GM19438 (cell line): ENCODE measurements around the gene SMARCA4.
"Not testable (repeated sequence)": the region's sequence is repeated elsewhere in the genome, so short reads cannot be mapped to it uniquely, and the experiment has no call there.

Experiments used
- ATAC-seq: cut with Tn5 transposase; IDR thresholded peaks from one replicate; pipeline ENCODE4 v1.9.1; 2021; ENCODE audit warnings: low read depth; ENCODE audit not compliant: unreplicated experiment

SMARCA4 gene

GRCh38 chr19:10975374-10976130 lies 14.7 kb downstream of the SMARCA4 start:
- ATAC-seq: no peak

GRCh38 chr19:10976131-10976892 lies 15.5 kb downstream of the SMARCA4 start:
- ATAC-seq: no peak

DNA sequence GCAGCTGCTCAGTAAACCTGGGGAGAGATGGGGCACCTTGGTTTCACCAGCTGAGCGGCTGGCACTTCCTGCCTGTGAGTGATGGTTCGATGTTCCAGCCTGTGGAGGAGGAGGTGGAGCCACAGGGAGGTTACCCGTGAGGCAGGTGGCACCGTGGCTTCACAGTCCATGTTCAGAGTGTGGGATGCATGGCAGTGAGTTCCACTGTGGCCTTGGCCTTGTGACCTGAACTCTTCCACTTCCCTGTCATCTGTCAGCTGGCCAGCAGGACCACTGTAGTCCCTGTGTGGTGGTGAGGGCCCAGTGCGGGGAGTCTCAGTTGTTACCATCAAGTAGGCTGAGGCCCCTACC lies 16.9 kb downstream of the SMARCA4 start:
- ATAC-seq: no peak

DNA sequence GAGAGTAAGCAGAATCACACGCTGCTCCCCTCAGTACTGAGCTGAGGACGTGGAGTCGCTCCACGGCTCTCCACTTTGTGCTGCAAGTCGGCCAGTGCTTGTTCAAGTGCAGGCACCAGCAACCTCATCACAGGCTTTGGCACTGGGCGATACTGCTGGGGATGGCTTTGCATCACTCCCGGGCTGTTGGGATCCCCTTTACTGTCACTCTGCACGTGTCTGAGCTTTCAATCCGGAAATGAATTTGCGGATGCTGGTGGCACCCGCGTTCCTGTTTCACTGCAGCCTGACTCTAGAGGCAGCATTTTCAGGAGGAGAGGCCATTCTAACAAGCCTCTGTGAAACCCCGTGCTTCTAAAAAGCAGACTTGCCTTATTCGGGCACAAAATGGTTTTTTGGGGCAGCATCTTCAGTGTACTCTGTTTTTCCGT lies 19.1 kb downstream of the SMARCA4 start:
- no peak for ATAC-seq

GRCh38 chr19:10981252-10981895 lies 20.5 kb downstream of the SMARCA4 start:
- no peak for ATAC-seq

DNA sequence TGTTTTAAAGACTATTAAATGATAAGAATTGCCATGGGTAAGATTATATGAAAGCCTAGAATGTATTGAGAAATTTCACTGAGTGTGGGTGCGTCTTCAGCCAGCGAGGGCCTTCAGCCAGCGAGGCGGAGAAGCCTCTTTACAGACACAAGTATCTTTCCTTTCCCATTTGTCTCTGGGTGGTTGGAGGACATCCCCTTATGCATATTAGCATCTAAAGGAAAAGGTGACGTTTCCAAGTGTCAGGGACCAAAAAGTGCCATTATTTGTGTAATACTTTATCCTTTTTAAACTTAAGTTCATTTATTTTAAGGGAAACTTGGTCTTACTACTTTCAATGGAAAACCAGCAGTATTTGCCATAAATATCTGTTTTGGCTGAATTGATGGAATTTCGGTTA lies 22.2 kb downstream of the SMARCA4 start:
- no peak for ATAC-seq

GRCh38 chr19:10984166-10984735 lies 23.4 kb downstream of the SMARCA4 start:
- ATAC-seq: no peak

- ATAC-seq: no peak
Observed at GRCh38 chr19:10985502-10985901, 24.7 kb downstream of the SMARCA4 start.

GRCh38 chr19:10986301-10987127 lies 25.7 kb downstream of the SMARCA4 start:
- ATAC-seq: no peak

DNA sequence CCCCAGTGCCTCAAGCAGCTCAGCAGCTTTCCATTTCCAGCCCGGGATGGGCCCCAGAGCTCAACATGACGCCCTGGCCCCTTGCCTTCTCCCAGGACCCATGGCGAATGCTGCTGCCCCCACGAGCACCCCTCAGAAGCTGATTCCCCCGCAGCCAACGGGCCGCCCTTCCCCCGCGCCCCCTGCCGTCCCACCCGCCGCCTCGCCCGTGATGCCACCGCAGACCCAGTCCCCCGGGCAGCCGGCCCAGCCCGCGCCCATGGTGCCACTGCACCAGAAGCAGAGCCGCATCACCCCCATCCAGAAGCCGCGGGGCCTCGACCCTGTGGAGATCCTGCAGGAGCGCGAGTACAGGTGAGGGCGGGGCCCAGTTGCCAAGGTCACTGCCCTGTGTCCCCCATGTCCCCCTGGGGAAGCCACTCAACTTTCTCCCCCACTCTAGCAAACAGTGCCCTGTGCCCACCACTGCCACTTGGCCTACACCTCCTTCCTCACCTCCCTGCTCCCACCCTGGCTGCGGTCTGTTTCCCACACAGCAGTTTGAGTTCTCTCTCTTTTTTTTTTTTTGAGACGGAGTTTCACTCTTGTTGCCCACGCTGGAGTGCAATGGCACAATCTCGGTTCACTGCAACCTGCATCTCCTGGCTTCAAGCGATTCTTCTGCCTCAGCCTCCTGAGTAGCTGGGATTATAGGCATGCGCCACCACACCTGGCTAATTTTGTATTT lies 26.9 kb downstream of the SMARCA4 start:
- no peak for ATAC-seq

GRCh38 chr19:10988380-10988779 lies 27.6 kb downstream of the SMARCA4 start:
- no peak for ATAC-seq

DNA sequence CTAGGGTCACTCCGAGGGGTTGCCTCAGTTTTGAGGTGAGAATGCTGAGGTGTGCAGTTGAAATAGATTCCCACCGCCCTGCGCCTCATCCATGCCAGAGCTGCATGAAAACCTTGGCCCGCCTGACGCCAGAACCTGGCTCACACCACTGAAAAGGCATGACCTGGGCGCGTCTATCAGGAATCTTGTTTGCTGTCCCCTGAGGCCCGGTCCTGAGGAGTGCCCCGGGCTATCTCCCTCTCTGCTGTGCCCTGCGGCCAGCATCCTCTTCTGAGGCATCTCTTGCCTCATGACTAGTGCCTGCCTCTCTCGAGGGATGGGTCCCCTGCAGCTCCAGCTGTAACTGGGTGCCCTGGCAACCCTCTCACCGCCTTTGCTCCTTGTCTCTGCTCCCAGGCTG lies 28.1 kb downstream of the SMARCA4 start:
- ATAC-seq: no peak

GRCh38 chr19:10991076-10991475 lies 30.2 kb downstream of the SMARCA4 start:
- ATAC-seq: no peak

- ATAC-seq: no peak
Observed at GRCh38 chr19:10991521-10992081, 30.8 kb downstream of the SMARCA4 start.

DNA sequence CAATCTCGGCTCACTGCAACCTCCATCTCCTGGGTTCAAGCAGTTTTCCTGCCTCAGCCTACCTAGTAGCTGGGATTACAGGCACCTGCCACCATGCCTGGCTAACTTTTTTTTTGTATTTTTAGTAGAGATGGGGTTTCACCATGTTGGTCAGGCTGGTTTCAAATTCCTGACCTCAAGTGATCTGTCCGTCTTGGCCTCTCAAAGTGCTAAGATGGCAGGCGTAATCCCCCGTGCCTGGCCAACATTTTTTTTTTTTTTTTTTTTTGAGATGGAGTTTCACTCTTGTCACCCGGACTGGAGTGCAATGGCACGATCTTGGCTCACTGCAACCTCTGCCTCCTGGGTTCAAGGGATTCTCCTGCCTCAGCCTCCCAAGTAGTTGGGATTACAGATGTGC lies 31.3 kb downstream of the SMARCA4 start:
- not testable (repeated sequence) for ATAC-seq

DNA sequence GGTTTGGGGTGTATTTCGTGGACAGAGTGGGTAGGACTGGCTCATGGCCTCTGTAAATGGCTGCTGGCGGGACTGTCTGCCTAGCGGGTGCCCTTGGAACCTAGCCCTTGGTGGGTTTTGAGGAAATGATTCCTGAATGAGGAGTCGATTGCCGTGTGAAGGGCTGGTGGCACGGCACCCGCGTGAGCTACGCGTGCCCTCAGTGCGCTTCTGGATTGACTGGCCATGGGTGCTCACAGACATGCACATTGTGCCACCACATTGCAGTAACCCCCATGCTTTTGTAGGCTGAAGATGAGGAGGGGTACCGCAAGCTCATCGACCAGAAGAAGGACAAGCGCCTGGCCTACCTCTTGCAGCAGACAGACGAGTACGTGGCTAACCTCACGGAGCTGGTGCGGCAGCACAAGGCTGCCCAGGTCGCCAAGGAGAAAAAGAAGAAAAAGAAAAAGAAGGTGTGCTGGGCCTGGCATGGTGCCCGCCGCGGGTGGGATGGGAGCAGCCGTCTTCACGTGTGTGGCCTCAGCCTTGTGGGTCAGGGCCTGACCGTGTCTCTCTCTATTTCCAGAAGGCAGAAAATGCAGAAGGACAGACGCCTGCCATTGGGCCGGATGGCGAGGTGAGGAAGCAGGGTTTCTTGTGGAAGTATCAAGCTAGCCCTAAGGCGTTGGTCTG lies 35.2 kb downstream of the SMARCA4 start:
- ATAC-seq: no peak

GRCh38 chr19:10998045-10998533 lies 37.3 kb downstream of the SMARCA4 start:
- ATAC-seq: no peak

GRCh38 chr19:10998666-10999065 lies 37.8 kb downstream of the SMARCA4 start:
- ATAC-seq: no peak

DNA sequence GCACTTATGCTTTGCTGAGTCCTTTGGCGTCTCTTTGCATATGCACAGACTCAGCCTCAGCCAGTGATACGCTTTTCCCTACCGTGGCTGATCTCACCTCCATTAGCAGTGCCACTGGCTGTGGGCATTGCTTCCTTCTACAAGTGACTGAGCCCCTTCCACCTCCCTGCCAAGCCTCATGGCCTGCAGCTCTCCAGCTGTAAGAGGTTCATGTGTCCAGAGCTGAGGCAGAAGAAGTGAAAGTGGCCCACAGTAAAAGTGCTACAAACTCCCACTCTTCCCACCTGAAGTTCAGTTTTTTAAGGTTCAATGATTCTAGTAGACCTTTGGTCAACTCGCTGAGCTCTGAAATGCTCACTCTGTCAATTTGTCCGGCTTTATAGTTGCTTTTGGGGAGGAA lies 44.7 kb downstream of the SMARCA4 start:
- ATAC-seq: no peak
